GM12864 (cell line): ENCODE results near the gene HEXB.

Source experiments
- DNase-seq: peaks from one replicate; pipeline ENCODE4 v3.0.0-alpha.2; 2011; ENCODE audit warnings: low read depth
- H3K4me3 ChIP-seq: 2 replicates; pipeline ENCODE4 v1.5.1; 2011; ENCODE audit warnings: mild to moderate bottlenecking, low read depth, low read length, control low read depth
- TF ChIP-seq, protein P1 (sequence below): IDR thresholded peaks from 2 replicates; pipeline ENCODE4 v1.5.1; 2011; ENCODE audit warnings: low read depth, mild to moderate bottlenecking, moderate library complexity, low read length, control low read depth, inconsistent platforms; ENCODE audit errors: missing control alignments

The HEXB gene

DNA sequence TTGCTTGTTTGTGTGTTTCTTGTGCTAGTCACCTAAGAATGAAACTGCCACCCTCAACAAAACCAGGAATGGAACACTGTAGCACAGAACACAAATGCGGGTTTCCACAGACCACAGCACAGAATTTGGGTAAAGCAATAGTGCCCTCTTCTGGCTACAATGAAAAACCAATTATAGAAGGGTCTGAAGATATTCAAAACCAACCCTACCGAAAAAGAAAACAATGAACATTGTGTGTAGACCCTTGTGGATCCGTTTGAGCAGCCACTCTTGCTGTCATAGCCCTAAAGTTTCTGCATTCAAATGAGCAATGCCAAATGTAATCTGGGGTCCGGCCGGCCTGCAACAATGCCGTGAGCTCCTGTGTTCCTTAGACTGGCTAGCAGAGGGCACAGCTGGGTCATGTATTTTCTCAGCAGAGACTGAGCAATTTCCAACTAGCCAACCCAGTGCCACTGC lies 36.2 kb upstream of the HEXB start:
- DNase-seq = no peak
- TF ChIP-seq, protein P1, sequence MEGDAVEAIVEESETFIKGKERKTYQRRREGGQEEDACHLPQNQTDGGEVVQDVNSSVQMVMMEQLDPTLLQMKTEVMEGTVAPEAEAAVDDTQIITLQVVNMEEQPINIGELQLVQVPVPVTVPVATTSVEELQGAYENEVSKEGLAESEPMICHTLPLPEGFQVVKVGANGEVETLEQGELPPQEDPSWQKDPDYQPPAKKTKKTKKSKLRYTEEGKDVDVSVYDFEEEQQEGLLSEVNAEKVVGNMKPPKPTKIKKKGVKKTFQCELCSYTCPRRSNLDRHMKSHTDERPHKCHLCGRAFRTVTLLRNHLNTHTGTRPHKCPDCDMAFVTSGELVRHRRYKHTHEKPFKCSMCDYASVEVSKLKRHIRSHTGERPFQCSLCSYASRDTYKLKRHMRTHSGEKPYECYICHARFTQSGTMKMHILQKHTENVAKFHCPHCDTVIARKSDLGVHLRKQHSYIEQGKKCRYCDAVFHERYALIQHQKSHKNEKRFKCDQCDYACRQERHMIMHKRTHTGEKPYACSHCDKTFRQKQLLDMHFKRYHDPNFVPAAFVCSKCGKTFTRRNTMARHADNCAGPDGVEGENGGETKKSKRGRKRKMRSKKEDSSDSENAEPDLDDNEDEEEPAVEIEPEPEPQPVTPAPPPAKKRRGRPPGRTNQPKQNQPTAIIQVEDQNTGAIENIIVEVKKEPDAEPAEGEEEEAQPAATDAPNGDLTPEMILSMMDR = peak; percentile 55
- no peak overlapping the region for H3K4me3 ChIP-seq

DNA sequence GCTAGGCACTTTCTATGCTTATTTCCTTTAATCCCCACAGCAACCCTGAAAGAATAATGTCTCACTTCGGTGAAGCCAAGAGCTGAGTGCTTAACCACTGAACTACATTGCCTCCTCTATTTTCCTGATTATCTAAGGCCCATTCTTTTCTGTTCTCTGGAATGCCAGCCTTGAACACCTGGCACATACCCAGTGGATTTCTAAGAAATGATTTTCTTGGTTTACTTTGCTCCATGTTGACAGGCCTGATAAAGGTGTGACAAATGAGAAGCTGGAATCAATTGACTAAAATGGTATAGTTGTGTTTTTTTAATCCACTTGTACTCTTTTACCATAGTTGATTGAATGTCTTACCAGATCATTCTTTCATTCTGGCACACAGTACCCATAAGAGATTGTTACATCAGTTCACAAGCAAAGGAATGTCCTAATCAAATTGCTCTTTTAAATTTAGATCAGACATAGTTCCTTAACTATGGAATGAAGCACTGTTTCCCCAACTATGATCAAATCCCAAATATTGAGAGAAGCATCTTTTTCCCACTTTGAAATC lies 35.5 kb upstream of the HEXB start:
- DNase-seq = no peak
- TF ChIP-seq, protein P1 = no peak

DNA sequence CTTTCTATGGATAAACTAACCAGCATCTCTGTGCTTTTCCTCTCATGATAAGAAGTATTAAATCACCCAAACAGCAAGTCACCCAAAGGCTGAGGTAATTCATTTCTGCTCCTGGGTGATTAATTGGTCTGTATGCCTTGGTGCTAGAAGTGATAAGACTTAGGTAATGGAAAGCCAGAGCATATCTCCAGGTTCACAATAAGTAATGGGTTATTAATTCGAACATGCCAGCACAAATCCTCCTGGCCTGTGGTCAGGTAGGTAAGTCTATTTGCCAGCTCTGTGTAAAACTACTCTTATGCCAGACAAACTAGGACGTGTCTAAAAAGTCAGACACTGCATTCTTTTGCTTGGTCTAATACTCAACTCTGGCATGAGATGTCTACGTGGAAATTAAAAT lies 33.3 kb upstream of the HEXB start:
- TF ChIP-seq, protein P1 = no peak
- no peak for DNase-seq
- H3K4me3 ChIP-seq = no peak overlapping the region

More for the DNA sequence above, 35.5 kb upstream of the HEXB start:
- no peak overlapping the region for H3K4me3 ChIP-seq

DNA sequence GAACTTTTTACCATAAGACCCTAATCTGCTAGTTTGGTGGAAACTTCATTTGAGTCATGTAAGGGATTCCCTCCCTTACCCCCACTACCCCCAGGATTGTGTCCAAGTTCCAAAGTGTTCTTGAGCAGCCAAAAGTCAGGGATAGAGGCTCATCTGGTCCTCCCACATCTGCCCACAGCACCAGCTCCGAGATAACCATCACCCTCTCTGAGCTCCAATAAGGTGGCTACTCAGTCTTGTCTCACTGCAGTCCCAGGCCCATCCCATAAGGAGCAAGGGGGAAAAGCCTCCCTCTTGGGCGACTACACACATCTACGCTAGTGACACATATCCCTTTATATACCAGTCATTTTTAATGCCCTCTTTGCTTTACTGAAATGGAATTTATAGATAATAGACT lies 32.5 kb upstream of the HEXB start:
- TF ChIP-seq, protein P1 = no peak

DNA sequence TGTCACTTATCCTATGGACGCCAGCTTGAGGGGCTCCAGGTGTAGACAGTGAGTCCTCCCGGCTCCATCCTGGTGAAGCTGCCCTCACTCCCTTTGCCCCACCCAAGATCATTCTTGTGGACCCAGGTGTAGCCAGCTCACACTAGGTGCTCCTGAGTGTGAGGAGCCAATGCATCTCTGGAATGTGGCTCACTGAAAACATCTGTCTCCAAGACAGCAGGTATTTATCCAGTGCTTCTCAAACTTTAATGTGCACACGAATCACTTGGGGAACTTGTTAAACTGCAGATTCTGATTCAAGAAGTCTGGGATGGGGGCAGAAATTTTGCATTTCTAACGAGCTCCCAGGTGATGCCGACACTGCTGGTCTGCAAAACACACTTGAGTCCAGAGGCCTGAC lies 31.0 kb upstream of the HEXB start:
- no peak for DNase-seq
- no peak overlapping the region for H3K4me3 ChIP-seq
- TF ChIP-seq, protein P1 = no peak

More for the DNA sequence above, 32.5 kb upstream of the HEXB start:
- no peak overlapping the region for H3K4me3 ChIP-seq
- DNase-seq = no peak

DNA sequence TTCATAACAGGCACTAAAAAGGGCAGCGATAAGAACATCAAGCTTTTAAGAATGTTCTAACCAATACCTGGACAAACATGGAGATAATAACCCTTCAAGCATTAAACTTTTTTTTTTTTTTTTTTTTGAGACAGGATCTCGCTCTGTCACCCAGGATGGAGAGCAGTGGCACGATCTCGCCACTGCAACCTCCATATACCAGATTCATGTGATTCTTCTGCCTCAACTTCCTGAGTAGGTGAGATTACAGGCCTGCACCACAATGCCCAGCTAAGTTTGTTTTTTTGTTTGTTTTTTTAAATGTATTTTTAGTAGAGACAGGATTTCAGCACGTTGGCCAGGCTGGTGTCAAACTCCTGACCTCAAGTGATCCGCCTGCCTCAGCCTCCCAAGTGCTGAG lies 29.8 kb upstream of the HEXB start:
- no peak for DNase-seq

More for the DNA sequence above, 29.8 kb upstream of the HEXB start:
- TF ChIP-seq, protein P1 = no peak
- no peak overlapping the region for H3K4me3 ChIP-seq
